Uterus (tissue), 4 donors: Measurements from ENCODE around the gene EP400. TPM values are rescaled to one million over a fixed set of nuclear protein-coding genes. Genes with fewer than 3 reads are reported as not detected.

Experiments used
- DNase-seq, 2 donors: peaks; one replicate each; pipeline ENCODE4 v3.0.0-alpha.2; 2019 to 2020
- H3K27ac ChIP-seq, 2 donors: fragments of 200-600 bp; sonication (generic); 1 replicate in 1 of 2; 2 replicates in 1 of 2; pipeline ENCODE4 v1.5.1; 2016 to 2018
- H3K27me3 ChIP-seq, 2 donors: fragments of 200-600 bp; sonication (generic); one replicate each; pipeline ENCODE4 v1.5.1; 2018 to 2019; ENCODE audit warnings: control low read depth in 1 of 2
- H3K36me3 ChIP-seq, 2 donors: fragments of 200-600 bp; sonication (generic); one replicate each; pipeline ENCODE4 v1.5.1; 2019; ENCODE audit warnings: control low read depth in 1 of 2
- H3K4me1 ChIP-seq, 2 donors: fragments of 200-600 bp; sonication (generic); one replicate each; pipeline ENCODE4 v1.5.1; 2018 to 2019; ENCODE audit warnings: control low read depth in 1 of 2
- H3K4me3 ChIP-seq, 2 donors: fragments of 200-600 bp; sonication (generic); 1 replicate in 1 of 2; 2 replicates in 1 of 2; pipeline ENCODE4 v1.5.1; 2018 to 2019; ENCODE audit warnings: mild to moderate bottlenecking in 1 of 2
- H3K9me3 ChIP-seq, 2 donors: fragments of 200-600 bp; sonication (generic); one replicate each; pipeline ENCODE4 v1.5.1; 2019; ENCODE audit warnings: control low read depth in 1 of 2
- CTCF ChIP-seq, 4 experiments: fragments of 200-600 bp in 2 of 4; fragments of 450-650 bp in 2 of 4; sonication (generic) in 2 of 4; IDR thresholded peaks; one replicate each; pipeline ENCODE4 v1.5.1; 2016 to 2019; ENCODE audit warnings: antibody characterized with exemption in 4 of 4, mild to moderate bottlenecking in 2 of 4, moderate library complexity in 1 of 4
- POLR2A ChIP-seq, 2 donors: fragments of 450-650 bp; IDR thresholded peaks; one replicate each; pipeline ENCODE4 v1.6.1; 2016; ENCODE audit warnings: antibody characterized with exemption in 2 of 2, mild to moderate bottlenecking in 1 of 2, moderate library complexity in 1 of 2
- intact Hi-C: fragments of 100-400 bp; cut with DNase I; formaldehyde crosslinking; loops from one replicate; pipeline ENCODE4 v1.15.1; 2023; ENCODE audit warnings: low total_unique reads
- total RNA-seq, 4 donors: library from RNA; depleted of rRNA in 3 of 4; stranded (reverse); fragments of >200 nt in 3 of 4; gene quantifications; one replicate each; pipeline versions ENCODE4 v1.1.0 to v1.2.4, GENCODE V29; 2014 to 2023
- donor health status: DM: yes; HTN: yes; CAD: no.

Gene EP400
- total RNA-seq, 4 donors from 2014 or later = 11.8 to 70.6 (median 28.2) TPM

GRCh38 chr12:131986361-131986760 is 36.6 kb downstream of the EP400 start:
- no peak for DNase-seq
- Histone ChIP-seq H3K4me3 (no peak overlapping the region), H3K27me3 (no peaks in the 10 kb centered on the region), H3K9me3 (no peaks in the 10 kb centered on the region), H3K27ac (no peak overlapping the region), H3K36me3 (no peaks in the 10 kb centered on the region), H3K4me1 (no peaks in the 10 kb centered on the region)
- TF ChIP-seq POLR2A (IDR thresholded peaks at IDR 0.05) = no peak
- TF ChIP-seq CTCF (IDR thresholded peaks at IDR 0.05) = no peak
- intact Hi-C loops = no loop called here

GRCh38 chr12:131986910-131987309 is 37.2 kb downstream of the EP400 start:
- DNase-seq = no peak
- Histone ChIP-seq H3K27ac (no peak overlapping the region), H3K36me3 (no peaks in the 10 kb centered on the region), H3K27me3 (no peaks in the 10 kb centered on the region), H3K4me1 (no peaks in the 10 kb centered on the region), H3K9me3 (no peaks in the 10 kb centered on the region), H3K4me3 (no peak overlapping the region)
- TF ChIP-seq POLR2A (IDR thresholded peaks at IDR 0.05) = no peak
- no peak for TF ChIP-seq CTCF (IDR thresholded peaks at IDR 0.05)
- intact Hi-C loops = no loop called here

GRCh38 chr12:131987552-131987951 is 37.8 kb downstream of the EP400 start:
- H3K4me1 ChIP-seq = no peaks in the 10 kb centered on the region
- H3K9me3 ChIP-seq = no peaks in the 10 kb centered on the region
- H3K4me3 ChIP-seq = no peak overlapping the region
- TF ChIP-seq POLR2A (IDR thresholded peaks at IDR 0.05) (no peak), CTCF (IDR thresholded peaks at IDR 0.05) (no peak)
- H3K27ac ChIP-seq = no peak overlapping the region
- H3K27me3 ChIP-seq = no peaks in the 10 kb centered on the region
- DNase-seq = no peak
- no peaks in the 10 kb centered on the region for H3K36me3 ChIP-seq
- intact Hi-C loops = no loop called here

- no peak for DNase-seq
- Histone ChIP-seq H3K27ac (no peak overlapping the region), H3K4me1 (no peaks in the 10 kb centered on the region), H3K4me3 (no peak overlapping the region), H3K27me3 (no peaks in the 10 kb centered on the region), H3K9me3 (no peaks in the 10 kb centered on the region), H3K36me3 (no peaks in the 10 kb centered on the region)
- TF ChIP-seq CTCF (IDR thresholded peaks at IDR 0.05) (no peak), POLR2A (IDR thresholded peaks at IDR 0.05) (no peak)
- intact Hi-C loops = no loop called here
These were observed 38.5 kb downstream of the EP400 start for GRCh38 chr12:131988054-131988796.

GRCh38 chr12:131989021-131989420 is 39.3 kb downstream of the EP400 start:
- Histone ChIP-seq H3K27ac (no peak overlapping the region), H3K36me3 (no peaks in the 10 kb centered on the region)
- no peak for DNase-seq

More at GRCh38 chr12:131989021-131989420, 39.3 kb downstream of the EP400 start:
- H3K4me3 ChIP-seq = no peak overlapping the region
- no peaks in the 10 kb centered on the region for H3K9me3 ChIP-seq
- H3K4me1 ChIP-seq = no peaks in the 10 kb centered on the region
- no peaks in the 10 kb centered on the region for H3K27me3 ChIP-seq
- intact Hi-C loops = no loop called here
- TF ChIP-seq CTCF (IDR thresholded peaks at IDR 0.05) = no peak
- no peak for TF ChIP-seq POLR2A (IDR thresholded peaks at IDR 0.05)
